ENCODE data around the gene IL12A.
A peak's percentile ranks its signal among the peaks of the same experiment; 100 is the strongest.

The IL12A gene

GRCh38 chr3:160038862-160039562 lies 50.4 kb downstream of the IL12A start:
- no peak for TF ChIP-seq CTCF (IDR thresholded peaks at IDR 0.05; ENCODE audit: control extremely low read depth, extremely low read depth, low read depth, missing control alignments)
- peak; percentile 41 for DNase-seq (ENCODE audit: extremely low spot score)
- POLR2A ChIA-PET = no interaction called here
- CTCF ChIA-PET = interaction anchor here (0.7 to 1.6 kb wide), 5 partner anchors 13 to 255 kb away, joined by 3 to 4 read pairs (median 3); no protein-coding TSS in a partner anchor

DNA sequence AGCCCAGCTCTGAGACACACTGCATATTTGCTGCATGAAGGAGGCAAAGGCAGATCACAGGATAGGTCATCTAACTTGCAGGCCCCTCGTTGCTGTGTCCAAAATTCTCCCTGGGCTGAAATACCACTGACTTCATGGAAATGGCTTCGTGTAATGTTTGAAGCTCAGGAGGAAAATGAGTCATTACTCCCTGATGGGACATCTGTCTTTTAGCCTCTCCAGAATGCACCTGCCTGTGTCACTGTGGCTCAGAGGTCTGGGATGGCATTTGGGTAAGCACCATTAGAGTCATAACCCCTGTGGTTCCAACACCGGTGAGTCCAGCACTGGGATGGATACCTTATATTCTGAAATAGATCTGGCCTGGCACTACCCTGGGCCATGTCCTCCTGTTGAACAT lies 51.5 kb downstream of the IL12A start:
- no peak for TF ChIP-seq CTCF (IDR thresholded peaks at IDR 0.05; ENCODE audit: control extremely low read depth, extremely low read depth, low read depth, missing control alignments)
- DNase-seq (ENCODE audit: extremely low spot score) = no peak
- ChIA-PET POLR2A (no interaction called here), CTCF (interaction anchor here (1.1 to 1.6 kb wide), 5 partner anchors 8 to 51 kb away, joined by 3 to 8 read pairs (median 4); partner anchors contain the start of gene IL12A)

DNA sequence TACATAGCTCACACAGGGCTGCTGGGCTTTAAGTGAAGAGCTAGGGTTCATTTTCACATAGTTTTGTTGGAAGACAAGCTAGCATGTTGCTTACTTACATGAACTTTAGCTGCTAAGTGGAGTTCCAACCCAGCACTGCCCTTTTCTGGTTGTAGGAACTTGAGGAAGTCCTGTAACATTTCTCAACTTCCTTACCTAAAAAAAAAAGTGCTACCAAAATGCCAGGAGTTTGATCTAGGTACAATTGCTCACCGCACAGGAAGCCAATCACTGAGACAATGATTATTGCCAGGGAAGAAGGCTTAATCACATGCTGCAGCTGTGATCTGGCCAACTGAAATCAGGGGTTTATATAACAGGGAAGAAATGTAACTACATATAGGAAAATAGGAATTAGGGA lies 52.8 kb downstream of the IL12A start:
- DNase-seq (ENCODE audit: extremely low spot score) = no peak
- CTCF ChIA-PET = interaction anchor here (0.7 to 1.3 kb wide), 3 partner anchors 9 to 157 kb away, joined by 3 to 8 read pairs (median 6); no protein-coding TSS in a partner anchor
- POLR2A ChIA-PET = no interaction called here
- TF ChIP-seq CTCF (IDR thresholded peaks at IDR 0.05; ENCODE audit: control extremely low read depth, extremely low read depth, low read depth, missing control alignments) = no peak

- TF ChIP-seq CTCF (IDR thresholded peaks at IDR 0.05; ENCODE audit: control extremely low read depth, extremely low read depth, low read depth, missing control alignments) = no peak
- POLR2A ChIA-PET = no interaction called here
- CTCF ChIA-PET = interaction anchor here (2.8 kb wide), 1 partner anchor 12 kb away, joined by 13 read pairs; no protein-coding TSS in a partner anchor
- no peak for DNase-seq (ENCODE audit: extremely low spot score)
Observed at GRCh38 chr3:160044121-160044520, 55.5 kb downstream of the IL12A start.

Data from GM10248 (cell line).